HG02763 (cell line): Measurements from ENCODE around the gene PCMT1.
"Not testable (repeated sequence)": the region's sequence is repeated elsewhere in the genome, so short reads cannot be mapped to it uniquely, and the experiment has no call there.

Experiments used
- ATAC-seq: cut with Tn5 transposase; IDR thresholded peaks from one replicate; pipeline ENCODE4 v1.9.1; 2021; ENCODE audit warnings: mild to moderate bottlenecking, moderate library complexity; ENCODE audit not compliant: unreplicated experiment

Gene PCMT1

DNA sequence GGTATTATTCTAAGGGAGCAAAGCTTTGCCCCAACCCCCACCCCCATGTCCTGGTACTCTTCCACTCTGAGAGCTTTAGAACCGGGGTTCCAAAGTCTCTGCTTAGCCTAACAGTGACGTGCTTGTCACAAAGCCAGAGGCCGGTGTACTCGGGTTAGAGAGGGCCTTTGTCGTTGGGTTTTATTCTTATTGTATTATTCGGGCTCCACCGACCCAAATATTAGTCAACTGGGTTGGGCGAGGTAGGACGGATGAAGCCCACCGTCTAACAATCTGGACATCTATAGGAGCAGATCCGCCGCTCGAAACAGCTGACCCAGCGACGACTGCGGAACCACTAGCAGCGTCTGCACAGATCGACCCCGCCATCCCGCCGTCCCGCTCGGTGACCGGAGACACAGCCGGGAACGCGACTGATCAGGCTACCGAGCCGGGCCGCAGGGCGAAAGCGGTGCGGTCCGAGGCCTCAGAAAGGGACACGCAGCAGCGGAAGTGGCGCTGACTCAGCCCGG is 403 bp upstream of the PCMT1 start:
- ATAC-seq: not testable (repeated sequence)

DNA sequence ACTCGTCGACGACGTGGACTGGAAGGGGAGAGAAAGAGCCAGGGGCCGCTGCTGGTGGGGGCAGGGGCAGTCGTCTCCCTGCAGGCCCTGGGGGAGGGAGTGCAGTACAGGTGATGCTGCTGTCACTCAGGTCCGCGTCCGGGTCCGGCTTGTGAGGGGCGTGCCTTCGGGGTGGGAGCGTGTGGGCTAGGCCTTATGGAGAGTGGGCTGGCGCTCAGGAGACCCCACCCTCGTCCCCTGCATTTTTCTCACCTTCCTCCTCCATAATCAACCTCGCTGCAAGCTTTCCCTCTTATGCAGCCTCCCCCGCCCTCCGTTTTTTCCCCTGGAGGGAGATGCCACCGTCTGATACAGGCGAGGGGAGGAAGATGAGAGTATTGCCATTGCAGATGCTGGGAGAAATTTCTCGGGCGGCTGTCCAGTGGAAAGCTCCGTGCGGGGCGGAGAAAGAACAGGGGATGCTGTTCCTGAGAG is 632 bp downstream of the PCMT1 start:
- ATAC-seq: peak; percentile 30

DNA sequence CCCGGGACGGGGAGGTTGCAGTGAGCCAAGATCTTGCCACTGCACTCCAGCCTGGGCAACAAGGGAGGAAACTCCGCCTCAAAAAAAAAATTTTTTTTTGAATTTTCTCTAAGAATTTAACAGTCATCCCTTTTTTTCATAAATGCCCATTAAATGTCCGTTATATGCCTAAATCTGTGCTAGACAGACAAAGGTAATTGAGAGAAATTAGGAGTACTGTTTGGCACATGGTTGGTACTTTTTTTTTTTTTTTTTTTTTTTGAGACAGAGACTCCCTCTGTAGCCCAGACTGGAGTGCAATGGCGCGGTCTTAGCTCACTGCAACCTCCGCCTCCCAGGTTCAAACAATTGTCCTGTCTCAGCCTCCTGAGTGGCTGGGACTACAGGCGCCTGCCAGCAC is 1.7 kb downstream of the PCMT1 start:
- no peak for ATAC-seq

DNA sequence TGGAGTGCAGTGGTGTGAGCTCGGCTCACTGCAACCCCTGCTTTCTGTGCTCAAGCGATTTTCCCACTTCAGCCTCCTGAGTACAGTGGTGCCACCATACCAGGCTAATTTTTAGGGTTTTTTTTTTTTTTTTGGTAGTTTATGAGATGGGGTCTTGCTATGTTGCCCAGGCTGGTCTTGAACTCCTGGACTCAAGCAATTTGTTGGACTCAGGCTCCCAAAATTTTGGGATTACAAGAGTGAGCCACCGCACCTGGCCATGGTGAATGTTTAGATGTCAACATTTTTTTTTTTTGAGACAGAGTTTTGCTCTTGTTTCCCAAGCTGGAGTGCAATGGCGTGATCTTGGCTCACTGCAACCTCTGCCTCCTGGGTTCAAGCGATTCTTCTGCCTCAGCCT is 2.4 kb downstream of the PCMT1 start:
- not testable (repeated sequence) for ATAC-seq

DNA sequence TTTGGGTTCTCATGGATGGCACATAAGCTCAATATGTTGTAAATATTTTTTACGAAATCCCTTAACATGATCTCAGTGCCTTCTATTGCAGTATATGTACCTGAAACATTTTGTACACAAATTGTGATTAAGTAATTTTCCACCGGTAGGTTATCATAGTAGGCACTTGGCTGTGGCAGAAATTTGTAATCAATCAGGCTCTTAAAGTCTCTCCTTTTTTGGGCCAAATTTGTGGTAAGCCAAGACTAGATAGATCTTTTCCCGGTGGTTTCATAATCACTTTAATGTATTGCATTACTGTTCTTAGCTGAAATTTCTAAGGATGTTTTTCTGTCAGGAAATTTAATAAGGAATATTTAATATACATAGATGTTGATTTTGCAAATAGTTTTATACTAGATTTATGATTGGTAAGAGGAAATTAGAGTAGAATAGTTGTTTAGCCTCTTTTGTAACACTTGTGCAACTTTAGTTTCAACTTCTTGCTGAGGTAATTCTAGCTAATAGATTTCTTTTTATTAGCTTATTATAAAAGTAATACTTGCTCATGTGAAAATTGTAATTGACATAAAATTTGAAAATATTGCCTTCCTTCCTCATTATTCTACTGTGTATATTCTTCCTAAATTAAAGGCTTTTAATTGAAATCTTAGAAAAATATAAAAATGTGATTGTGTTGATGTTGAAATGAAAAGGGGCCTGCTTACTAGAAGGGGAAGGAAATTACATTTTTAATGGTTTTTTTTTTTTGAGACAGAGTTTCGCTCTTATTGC is 3.2 kb downstream of the PCMT1 start:
- no peak for ATAC-seq

DNA sequence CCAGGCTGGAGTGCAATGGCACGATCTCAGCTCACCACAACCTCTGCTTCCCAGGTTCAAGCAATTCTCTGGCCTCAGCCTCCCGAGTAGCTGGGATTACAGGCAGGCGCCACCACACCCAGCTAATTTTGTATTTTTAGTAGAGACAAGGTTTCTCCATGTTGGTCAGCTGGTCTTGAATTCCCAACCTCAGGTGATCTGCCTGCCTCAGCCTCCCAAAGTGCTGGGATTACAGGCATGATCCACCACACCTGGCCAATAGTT is 3.8 kb downstream of the PCMT1 start:
- ATAC-seq: not testable (repeated sequence)

DNA sequence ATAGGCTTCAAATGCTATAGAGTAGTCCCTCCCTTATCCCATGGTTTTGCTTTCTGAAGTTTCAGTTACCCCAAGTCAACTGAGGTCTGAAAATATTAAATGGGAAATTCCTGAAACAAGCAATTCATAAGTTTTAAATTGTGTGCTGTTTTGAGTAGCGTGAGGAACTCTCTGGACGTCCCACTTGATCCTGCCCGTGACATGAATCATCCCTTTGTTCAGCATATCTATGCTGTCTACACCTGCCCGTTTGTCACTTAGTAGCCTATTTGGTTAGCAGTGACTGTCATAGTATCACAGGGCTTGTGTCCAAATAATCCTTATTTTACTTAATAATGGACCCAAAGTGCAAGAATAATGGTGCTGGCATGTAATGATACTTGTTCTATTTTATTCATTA is 5.0 kb downstream of the PCMT1 start:
- no peak for ATAC-seq

DNA sequence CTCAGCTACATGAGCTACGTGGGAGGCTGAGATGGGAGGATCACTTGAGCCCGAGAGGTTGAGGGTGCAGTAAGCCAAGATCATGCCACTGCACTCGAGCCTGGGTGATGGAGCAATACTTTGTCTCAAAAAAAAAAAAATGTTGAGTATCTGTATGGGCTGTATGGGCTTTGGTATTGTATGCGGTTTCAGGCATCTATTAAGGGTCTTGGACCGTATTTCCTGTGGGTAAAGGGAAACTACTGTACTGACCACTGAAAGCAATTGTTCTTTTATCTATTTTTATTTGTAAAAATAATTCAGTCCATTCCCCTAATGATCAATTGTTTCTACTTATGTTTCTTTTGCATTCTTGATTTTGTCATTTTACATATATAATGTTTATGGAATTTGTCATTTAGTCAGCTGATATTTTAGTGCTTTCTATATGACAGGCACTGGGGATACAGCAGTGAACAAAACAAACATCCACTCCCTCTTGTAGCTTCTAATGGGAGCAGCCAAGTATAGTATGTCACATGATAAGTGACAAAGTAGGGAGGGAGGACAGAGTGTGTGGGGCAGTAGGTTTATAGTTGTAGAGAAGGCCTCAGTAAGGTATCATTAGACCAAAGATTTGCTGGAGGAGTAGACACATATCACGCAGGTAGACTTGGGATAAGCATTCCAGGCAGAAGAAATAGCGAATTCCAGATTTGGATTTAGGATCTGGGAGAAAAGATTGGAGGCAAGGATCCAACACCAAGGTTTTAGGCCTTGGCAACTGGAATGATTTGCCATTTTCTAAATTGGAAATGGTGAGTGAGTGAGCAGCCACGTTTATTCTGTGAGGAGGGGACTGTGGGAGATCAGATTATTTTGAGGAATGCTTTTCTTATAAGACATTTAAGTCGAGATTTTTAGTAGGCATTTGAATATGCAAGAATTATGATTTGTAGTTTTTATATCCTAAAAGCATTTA is 6.0 kb downstream of the PCMT1 start:
- ATAC-seq: peak; percentile 49

DNA sequence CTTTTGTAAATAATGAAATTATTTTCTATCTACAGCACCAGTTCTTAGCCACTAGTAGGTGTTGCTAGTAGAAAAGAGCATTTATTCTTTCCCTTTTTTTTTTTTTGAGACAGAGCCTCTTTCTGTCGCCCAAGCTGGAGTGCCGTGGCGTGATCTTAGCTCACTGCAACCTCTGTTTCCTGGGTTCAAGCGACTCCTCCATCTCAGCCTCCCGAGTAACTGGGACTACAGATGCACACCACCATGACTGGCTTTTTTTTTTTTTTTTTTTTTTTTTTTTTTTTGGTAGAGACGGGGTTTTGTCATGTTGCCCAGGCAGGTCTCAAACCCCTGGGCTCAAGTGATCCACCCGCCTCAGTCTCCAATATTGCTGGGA is 6.7 kb downstream of the PCMT1 start:
- ATAC-seq: no peak

DNA sequence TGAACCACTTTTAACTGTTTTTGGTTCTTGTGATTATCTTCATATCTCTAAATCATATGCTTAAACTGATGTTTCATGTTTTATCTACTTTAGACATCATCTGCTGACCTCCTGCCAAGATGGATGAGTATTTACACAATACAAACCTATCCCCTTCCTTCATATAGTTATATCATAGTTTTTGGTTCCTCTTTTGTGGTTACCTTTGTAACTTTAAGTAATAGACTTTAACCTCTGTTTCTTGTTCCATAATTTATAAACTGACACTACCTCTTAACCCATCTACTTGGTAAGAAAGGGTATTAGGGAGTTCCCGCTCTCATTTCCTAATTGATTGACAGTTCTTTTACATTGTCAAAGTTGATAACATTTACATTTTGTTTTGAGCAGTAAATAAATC is 11.9 kb downstream of the PCMT1 start:
- ATAC-seq: peak; percentile 95

DNA sequence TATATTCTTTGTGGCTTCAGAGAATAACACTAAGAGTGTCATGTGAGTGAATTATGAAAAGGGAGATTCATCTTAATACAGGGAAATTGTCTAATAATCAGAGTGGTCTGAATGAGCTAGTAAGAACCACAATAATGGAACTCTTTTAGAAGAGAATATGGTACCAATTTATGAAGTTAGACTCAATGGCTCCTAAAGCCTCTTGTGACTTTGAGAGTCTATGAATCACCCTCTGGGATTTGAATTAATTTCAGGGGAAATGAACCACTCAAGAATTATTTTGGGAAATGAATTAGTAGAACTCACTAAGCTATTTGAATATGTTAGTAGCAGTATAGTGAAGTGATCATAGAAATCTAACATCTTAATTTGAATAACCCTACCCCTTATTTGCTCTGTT is 14.3 kb downstream of the PCMT1 start:
- no peak for ATAC-seq

DNA sequence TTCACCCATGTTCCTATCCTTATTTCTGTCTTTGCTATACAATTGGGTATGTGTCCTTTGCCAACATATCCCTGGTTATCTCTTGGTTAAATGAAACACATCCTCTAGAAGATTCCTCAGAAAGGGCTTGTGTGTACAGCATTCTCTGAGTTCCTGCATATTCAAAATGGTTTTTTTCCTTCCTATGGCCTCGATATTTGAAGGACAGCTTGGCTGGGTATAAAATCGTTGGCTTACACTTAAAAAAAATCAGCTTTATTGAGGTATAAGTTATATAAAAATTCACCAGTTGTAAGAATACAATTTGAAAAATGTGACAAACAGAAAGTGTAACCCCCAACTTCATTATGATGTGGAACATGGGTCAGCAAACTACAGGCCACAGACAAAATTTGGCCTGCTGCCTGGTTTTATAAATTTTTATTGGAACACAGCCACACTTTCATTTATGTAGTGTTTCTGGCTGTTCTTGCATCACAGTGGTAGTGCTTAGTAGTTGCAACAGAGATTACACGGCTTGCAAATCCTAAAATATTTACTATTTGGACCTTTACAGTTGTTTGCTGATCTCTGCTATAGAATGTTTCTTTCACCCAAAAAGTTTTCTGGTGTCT is 16.7 kb downstream of the PCMT1 start:
- no peak for ATAC-seq

DNA sequence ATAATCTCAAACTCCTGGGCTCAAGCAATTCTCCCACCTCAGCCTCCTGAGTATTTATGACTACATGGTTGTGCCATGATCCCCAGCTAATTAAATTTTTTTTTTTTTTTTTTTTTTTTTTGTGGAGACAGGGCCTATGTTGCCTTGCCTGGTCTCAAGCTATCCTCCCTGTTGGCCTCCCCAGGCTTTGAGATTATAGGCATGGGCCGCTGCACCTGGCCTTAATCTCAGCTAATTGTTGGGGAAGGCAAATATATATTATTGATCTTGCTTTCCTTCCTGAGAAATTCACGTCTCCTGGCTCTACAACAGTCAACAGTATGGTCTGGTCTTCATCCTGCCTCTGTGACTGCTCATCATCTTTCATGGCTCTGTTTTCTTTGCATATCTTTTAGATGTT is 20.1 kb downstream of the PCMT1 start:
- ATAC-seq: no peak

DNA sequence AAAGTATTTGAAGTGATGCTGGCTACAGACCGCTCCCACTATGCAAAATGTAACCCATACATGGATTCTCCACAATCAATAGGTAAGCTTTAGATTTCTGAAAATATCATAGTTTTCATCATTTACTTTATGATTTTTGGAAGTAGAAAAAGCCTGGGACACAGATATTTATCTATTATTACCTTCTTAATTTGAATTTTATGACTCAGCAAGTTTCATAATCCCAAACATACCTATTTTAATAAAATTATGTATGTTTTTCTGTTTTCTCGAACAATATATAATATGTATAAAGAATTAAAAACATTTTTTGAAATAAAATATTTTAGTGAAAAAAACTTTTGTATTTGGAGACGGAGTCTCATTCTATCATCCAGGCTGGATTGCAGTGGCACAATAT is 21.6 kb downstream of the PCMT1 start:
- ATAC-seq: no peak

DNA sequence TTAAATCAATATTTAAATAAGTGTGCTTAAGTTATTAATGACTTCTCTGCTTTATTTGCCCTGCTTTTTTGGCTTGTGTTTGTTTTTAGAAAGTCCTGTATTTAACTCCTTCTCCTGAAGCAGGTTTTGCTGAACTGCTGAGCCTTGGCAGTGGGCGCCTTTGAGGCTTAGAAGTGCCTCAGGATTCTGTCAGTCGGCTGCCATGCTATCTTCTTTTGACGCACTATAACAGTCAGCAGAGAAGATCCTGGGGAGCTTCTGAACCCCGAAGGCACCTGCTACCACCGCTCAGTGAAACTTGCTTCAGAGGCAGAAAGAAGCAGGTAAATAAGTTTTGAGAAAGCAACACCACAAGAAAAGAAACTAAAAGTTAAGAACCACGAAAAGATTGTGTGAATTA is 22.4 kb downstream of the PCMT1 start:
- ATAC-seq: no peak

DNA sequence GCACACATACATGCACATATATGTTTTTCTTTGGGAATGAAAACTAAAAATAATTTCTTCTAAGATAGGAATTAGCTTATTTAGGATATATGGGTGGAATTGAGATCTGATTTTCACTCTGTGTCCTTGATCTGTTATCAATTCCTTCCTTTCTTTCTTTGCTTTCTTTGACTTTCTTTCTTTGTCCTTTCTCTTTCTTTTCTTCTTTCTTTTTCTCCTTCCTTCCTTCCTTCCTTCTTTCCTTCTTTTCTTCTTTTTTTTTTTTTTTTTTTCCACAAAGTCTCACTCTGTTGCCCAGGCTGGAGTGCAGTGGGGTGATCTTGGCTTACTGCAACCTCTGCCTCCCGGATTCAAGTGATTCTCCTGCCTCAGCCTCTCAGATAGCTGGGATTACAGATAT is 28.1 kb downstream of the PCMT1 start:
- ATAC-seq: no peak

DNA sequence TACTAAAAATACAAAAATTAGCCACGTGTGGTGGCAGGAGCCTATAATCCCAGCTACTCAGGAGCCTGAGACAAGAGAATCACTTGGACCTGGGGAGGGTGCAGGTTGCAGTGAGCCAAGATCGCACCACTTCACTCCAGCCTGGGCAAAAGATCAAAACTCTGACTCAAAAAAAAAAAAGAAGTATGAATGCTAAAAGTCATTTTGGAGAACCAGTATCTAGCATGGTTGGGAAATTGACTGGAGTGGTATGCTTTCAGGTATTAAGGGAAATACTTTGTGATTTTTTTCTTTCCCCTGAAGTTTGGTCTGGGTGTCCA is 30.1 kb downstream of the PCMT1 start:
- ATAC-seq: no peak

DNA sequence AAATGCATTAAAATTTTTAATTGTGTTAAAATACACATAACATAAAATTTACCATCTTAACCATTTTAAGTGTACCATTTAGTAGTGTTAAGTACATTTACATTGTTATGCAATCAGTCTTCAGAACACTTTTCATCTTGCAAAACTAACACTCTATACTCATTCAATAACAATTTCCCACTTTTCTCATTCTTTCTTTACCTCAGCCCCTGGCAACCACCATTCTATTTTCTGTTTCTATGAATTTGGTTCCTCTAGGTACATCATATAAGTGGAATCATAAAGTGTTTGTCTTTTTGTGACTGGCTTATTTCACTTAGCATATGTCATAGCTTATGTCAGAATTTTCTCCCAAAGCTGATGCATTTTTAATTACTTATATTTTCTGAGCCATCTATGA is 32.2 kb downstream of the PCMT1 start:
- ATAC-seq: no peak

DNA sequence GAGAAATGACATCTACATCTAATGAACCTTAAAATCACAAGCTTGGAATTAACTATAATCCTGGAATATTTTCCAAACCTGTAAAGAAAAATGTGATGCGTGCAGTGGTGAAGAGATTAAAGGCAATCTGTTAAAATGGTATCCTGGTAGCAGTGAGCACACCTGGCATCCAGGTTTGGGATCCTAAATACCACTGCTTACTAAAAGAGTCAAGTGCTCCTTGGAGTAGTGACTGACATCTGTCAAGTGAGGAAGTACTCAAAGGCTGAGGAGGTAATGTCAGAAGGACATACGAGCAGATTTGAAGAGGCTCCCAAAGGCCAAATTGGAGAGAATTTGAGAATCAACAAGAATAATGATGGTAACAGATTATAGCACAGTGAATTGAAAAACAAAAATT is 32.8 kb downstream of the PCMT1 start:
- no peak for ATAC-seq

DNA sequence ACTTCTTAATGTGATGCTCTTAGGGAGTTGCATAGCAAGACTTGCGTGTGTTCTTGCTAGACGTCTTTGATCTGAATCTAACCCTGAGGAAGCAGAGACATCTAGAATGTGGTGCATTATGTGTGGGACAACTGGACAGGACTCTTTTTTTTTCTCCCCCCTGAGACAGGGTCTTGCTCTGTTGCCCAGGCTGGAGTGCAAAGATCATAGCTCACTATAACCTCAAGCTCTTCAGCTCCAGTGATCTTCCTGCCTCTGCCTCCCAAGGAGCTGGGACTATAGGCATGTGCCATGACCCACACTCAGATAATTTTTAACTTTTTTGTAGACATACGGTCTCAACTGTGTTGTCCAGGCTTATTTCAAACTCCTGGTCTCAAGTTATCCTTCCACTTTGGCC is 34.0 kb downstream of the PCMT1 start:
- no peak for ATAC-seq

DNA sequence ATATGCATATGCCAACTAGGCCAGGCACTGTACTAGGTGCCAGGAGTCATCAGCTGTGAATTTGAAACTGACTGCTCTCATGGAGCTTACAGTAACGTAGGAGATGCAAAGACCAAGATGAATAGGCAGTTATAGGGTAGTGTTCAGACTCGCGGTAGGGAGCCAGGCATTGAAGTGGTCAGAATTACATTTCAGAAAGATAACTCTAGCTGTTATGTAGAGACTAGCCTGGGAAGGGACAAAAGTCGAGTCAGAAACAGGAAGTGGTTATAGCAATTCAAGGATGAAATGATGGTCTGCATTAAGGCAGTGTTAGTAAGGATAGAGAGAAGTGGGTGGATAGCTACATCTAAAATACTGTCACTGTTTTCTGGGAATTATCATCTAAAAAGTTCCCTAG is 56.6 kb downstream of the PCMT1 start:
- no peak for ATAC-seq

DNA sequence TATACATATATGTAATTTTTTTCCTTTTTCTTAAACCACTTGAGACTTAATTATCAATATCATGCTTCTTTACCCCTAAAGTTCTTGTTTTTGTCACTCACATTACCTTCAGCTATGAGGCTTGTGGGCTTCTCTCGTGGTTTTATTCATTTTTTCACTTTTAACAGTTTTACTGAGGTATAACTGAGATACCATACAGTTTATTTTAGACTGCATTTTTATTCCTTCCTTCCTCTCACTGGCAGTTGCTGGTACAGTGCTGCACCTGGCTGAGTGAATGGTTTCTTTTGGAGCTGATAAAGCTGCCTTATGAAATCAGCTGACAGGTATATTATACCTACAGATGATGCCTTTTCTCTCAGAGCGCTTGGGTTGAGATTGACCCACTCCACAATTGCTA is 60.3 kb downstream of the PCMT1 start:
- no peak for ATAC-seq
